Measurements from ENCODE around the gene TUT7. TPM values are rescaled to one million over a fixed set of nuclear protein-coding genes. Genes with fewer than 3 reads are reported as not detected.
"Not testable (repeated sequence)": the region's sequence is repeated elsewhere in the genome, so short reads cannot be mapped to it uniquely, and the experiment has no call there.

The TUT7 gene
- total and polyA plus RNA-seq, 10 of the 15 experiments (the other 5 are each of a cell fraction or from before 2014, with no cell fraction given) = 10.0 to 49.8 (median 30.4) TPM

- SMC1A ChIA-PET (ENCODE audit: uncharacterized antibody, unreplicated experiment) = no interaction called here
- Histone ChIP-seq H3K27ac (ENCODE audit: control insufficient read depth, insufficient read depth) (no peak overlapping the region), H2AFZ (ENCODE audit: control insufficient read depth, low read depth, low read length) (no peak overlapping the region), H3K27me3 (replicated peaks in 1 of 2; ENCODE audit: control insufficient read depth in 2 of 2, insufficient read depth in 2 of 2, low read length in 1 of 2) (no peaks in the 10 kb centered on the region), H3K4me3 (no peak overlapping the region), H3K4me2 (ENCODE audit: control insufficient read depth, insufficient read depth) (no peak overlapping the region), H3K79me2 (ENCODE audit: control insufficient read depth, insufficient read depth, low read length) (no peaks in the 10 kb centered on the region), H3K36me3 (ENCODE audit: control insufficient read depth in 2 of 2, insufficient read depth in 2 of 2, low read length in 1 of 2) (peaks cover 7 to 34% of the 10 kb centered on the region in 2 experiments), H3K9me3 (replicated peaks; ENCODE audit: control insufficient read depth, insufficient read depth, low read length) (no peaks in the 10 kb centered on the region), H3K9ac (ENCODE audit: control insufficient read depth, insufficient read depth, low read length) (no peak overlapping the region), H4K20me1 (ENCODE audit: control insufficient read depth, insufficient read depth) (no peaks in the 10 kb centered on the region), H3K4me1 (ENCODE audit: control insufficient read depth, insufficient read depth, low read length) (no peaks in the 10 kb centered on the region)
- 98% methylated on average over 2 of the region's 2 CpGs for WGBS (ENCODE audit: insufficient coverage, insufficient replicate concordance, low lambda C conversion rate, missing lambda C conversion rate)
- DNase-seq (ENCODE audit: low read depth, low spot score) (no peak), FAIRE-seq (no peak), ATAC-seq (no peak)
- CTCF ChIA-PET = interaction anchor here (1.1 kb wide), 1 partner anchor 113 kb away, joined by 3 read pairs; no protein-coding TSS in a partner anchor
- TF ChIP-seq SKIL (IDR thresholded peaks at IDR 0.05; ENCODE audit: low read depth, poor library complexity, severe bottlenecking) (no peak), MTA2 (IDR thresholded peaks at IDR 0.05; ENCODE audit: low read depth) (no peak), REST (IDR thresholded peaks at IDR 0.05; ENCODE audit: low read depth, low read length) (no peak), CEBPB (IDR thresholded peaks at IDR 0.05; ENCODE audit: borderline replicate concordance in 1 of 2, low read depth in 2 of 2, low read length in 2 of 2) (no peak), ZNF274 (IDR thresholded peaks at IDR 0.05; ENCODE audit: insufficient read depth, insufficient read length) (no peak), JUNB (IDR thresholded peaks at IDR 0.05) (no peak)
- intact Hi-C loops (cut with micrococcal nuclease; ENCODE audit: unreplicated experiment) = no loop called here
- RAD21 ChIA-PET (ENCODE audit: unreplicated experiment) = no interaction called here
- BruUV-seq (replicated peaks) = no TSS peak
- POLR2A ChIA-PET = interaction anchor here (1.0 kb wide), 1 partner anchor 37 kb away, joined by 3 read pairs; no protein-coding TSS in a partner anchor
- in situ Hi-C loops (cut with MboI) = no loop called here
Measured at GRCh38 chr9:86315078-86315477, 39.1 kb downstream of the TUT7 start.

GRCh38 chr9:86312959-86313358 is 41.3 kb downstream of the TUT7 start:
- BruUV-seq (replicated peaks); CTCF ChIA-PET; H4K20me1 ChIP-seq (ENCODE audit: control insufficient read depth, insufficient read depth); ATAC-seq; H3K4me3 ChIP-seq; FAIRE-seq; intact Hi-C loops (cut with micrococcal nuclease; ENCODE audit: unreplicated experiment); H3K9ac ChIP-seq (ENCODE audit: control insufficient read depth, insufficient read depth, low read length); H3K9me3 ChIP-seq (replicated peaks; ENCODE audit: control insufficient read depth, insufficient read depth, low read length); H3K79me2 ChIP-seq (ENCODE audit: control insufficient read depth, insufficient read depth, low read length); POLR2A ChIA-PET; H3K4me1 ChIP-seq (ENCODE audit: control insufficient read depth, insufficient read depth, low read length); H2AFZ ChIP-seq (ENCODE audit: control insufficient read depth, low read depth, low read length); H3K4me2 ChIP-seq (ENCODE audit: control insufficient read depth, insufficient read depth); in situ Hi-C loops (cut with MboI); H3K27ac ChIP-seq (ENCODE audit: control insufficient read depth, insufficient read depth); RAD21 ChIA-PET (ENCODE audit: unreplicated experiment); H3K27me3 ChIP-seq (replicated peaks in 1 of 2; ENCODE audit: control insufficient read depth in 2 of 2, insufficient read depth in 2 of 2, low read length in 1 of 2); DNase-seq (ENCODE audit: low read depth, low spot score): not testable (repeated sequence)
- peaks cover 3 to 26% of the 10 kb centered on the region in 2 experiments for H3K36me3 ChIP-seq (ENCODE audit: control insufficient read depth in 2 of 2, insufficient read depth in 2 of 2, low read length in 1 of 2)
- SMC1A ChIA-PET (ENCODE audit: uncharacterized antibody, unreplicated experiment) = interaction anchor here (0.6 kb wide), 1 partner anchor 13 kb away, joined by 3 read pairs; no protein-coding TSS in a partner anchor
- WGBS (ENCODE audit: insufficient coverage, insufficient replicate concordance, low lambda C conversion rate, missing lambda C conversion rate) = 88% methylated on average over 1 of the region's 2 CpGs
